Chondrocyte (in vitro differentiated cells): ENCODE data around the gene DUSP28. TPM values are rescaled to one million over a fixed set of nuclear protein-coding genes. Genes with fewer than 3 reads are reported as not detected.

Source experiments
- DNase-seq: peaks from one replicate; pipeline ENCODE4 v3.0.0; 2021; ENCODE audit warnings: mixed read lengths, low spot score
- H3K27ac Mint-ChIP-seq: one replicate; pipeline ENCODE4 v1.8.0; 2021; ENCODE audit warnings: mild to moderate bottlenecking, moderate library complexity, mixed read lengths; ENCODE audit not compliant: unreplicated experiment
- H3K27me3 Mint-ChIP-seq: 2 replicates; pipeline ENCODE4 v1.8.0; 2021; ENCODE audit warnings: low read depth, mixed read lengths
- H3K36me3 Mint-ChIP-seq: 2 replicates; pipeline ENCODE4 v1.8.0; 2021; ENCODE audit warnings: low read depth, mixed read lengths
- H3K4me1 Mint-ChIP-seq: 2 replicates; pipeline ENCODE4 v1.8.0; 2021; ENCODE audit warnings: low read depth, mild to moderate bottlenecking, mixed read lengths
- H3K4me3 Mint-ChIP-seq: one replicate; pipeline ENCODE4 v1.8.0; 2021; ENCODE audit warnings: mild to moderate bottlenecking, moderate library complexity, mixed read lengths; ENCODE audit not compliant: unreplicated experiment
- H3K9me3 Mint-ChIP-seq: 2 replicates; pipeline ENCODE4 v1.8.0; 2021; ENCODE audit warnings: low read depth, mixed read lengths
- total RNA-seq: library from RNA; stranded (reverse); gene quantifications from 3 replicates; pipeline ENCODE4 v1.2.1, GENCODE V29; 2021
- TF ChIP-seq, protein P1 (sequence below): fragments of 200-600 bp; sonication (generic); IDR thresholded peaks from 2 replicates; pipeline ENCODE4 v1.5.0; 2021; ENCODE audit warnings: antibody characterized with exemption, mild to moderate bottlenecking, moderate library complexity

DUSP28 gene
- total RNA-seq, 1 donor from 2014 or later: 3.7 TPM

DNA sequence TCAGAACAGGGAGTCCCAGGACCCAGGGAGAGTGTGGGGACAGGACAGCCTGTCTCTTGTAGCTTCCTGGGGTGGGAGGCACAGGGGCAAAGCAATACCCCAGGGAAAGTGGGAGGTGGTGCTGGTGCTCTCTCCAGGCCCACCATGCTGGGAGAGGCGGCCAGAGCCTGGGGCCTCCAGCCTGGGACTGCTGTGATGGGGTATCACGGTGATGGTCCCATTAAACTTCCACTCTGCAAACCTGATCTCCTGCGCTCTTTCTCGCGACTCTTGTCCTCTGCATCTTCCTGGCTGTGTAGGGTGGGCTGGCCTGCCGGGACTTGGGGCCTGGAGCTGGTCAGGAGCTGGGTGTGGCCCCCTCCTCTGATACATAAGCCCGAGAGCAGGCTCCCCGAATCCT lies 18.3 kb downstream of the DUSP28 start:
- no peaks in the 10 kb centered on the region for H3K27me3 Mint-ChIP-seq
- H3K36me3 Mint-ChIP-seq: peaks cover 5% of the 10 kb centered on the region
- H3K4me3 Mint-ChIP-seq: no peak overlapping the region
- H3K9me3 Mint-ChIP-seq: no peaks in the 10 kb centered on the region
- DNase-seq: no peak
- no peak overlapping the region for H3K27ac Mint-ChIP-seq
- TF ChIP-seq, protein P1, sequence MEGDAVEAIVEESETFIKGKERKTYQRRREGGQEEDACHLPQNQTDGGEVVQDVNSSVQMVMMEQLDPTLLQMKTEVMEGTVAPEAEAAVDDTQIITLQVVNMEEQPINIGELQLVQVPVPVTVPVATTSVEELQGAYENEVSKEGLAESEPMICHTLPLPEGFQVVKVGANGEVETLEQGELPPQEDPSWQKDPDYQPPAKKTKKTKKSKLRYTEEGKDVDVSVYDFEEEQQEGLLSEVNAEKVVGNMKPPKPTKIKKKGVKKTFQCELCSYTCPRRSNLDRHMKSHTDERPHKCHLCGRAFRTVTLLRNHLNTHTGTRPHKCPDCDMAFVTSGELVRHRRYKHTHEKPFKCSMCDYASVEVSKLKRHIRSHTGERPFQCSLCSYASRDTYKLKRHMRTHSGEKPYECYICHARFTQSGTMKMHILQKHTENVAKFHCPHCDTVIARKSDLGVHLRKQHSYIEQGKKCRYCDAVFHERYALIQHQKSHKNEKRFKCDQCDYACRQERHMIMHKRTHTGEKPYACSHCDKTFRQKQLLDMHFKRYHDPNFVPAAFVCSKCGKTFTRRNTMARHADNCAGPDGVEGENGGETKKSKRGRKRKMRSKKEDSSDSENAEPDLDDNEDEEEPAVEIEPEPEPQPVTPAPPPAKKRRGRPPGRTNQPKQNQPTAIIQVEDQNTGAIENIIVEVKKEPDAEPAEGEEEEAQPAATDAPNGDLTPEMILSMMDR: no peak
- H3K4me1 Mint-ChIP-seq: peaks cover 24% of the 10 kb centered on the region

DNA sequence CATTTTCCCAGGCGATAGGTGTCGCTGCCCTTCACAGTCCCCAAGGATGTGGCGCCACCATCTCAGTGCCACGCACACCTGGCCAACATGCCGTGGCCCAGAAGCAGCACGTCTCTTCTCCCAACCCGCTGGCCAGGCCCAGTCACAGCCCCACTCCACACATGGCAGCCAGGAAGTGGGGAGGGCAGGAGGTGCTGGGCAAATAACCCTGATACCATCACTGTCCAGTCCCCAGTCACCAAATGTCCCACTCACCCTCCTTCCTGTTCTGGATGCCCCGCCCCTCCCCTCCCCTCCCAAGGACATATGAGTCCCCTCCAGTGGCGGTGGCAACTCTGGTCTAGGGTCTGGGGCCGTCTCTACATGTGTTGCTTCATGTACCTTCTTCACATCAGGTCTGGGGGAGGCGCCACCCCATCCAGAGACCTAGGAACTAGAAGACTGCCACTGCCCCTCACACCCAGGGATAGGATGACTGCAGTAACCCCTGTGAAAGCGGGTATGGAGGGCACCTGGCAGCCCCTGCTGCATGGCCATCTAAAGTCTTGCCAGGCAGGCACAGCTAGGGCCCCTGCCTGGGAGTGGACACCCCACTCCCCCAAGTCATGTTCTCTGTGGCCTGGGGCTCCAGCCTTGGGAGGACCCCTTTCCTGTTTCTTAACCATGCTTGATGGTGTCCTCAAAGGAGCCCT lies 19.1 kb downstream of the DUSP28 start:
- Mint-ChIP-seq H3K27ac (peak overlapping the region; percentile 95), H3K4me1 (peaks cover 28% of the 10 kb centered on the region), H3K4me3 (no peak overlapping the region), H3K9me3 (no peaks in the 10 kb centered on the region), H3K36me3 (peaks cover 5% of the 10 kb centered on the region), H3K27me3 (no peaks in the 10 kb centered on the region)
- DNase-seq: no peak
- TF ChIP-seq, protein P1: no peak

DNA sequence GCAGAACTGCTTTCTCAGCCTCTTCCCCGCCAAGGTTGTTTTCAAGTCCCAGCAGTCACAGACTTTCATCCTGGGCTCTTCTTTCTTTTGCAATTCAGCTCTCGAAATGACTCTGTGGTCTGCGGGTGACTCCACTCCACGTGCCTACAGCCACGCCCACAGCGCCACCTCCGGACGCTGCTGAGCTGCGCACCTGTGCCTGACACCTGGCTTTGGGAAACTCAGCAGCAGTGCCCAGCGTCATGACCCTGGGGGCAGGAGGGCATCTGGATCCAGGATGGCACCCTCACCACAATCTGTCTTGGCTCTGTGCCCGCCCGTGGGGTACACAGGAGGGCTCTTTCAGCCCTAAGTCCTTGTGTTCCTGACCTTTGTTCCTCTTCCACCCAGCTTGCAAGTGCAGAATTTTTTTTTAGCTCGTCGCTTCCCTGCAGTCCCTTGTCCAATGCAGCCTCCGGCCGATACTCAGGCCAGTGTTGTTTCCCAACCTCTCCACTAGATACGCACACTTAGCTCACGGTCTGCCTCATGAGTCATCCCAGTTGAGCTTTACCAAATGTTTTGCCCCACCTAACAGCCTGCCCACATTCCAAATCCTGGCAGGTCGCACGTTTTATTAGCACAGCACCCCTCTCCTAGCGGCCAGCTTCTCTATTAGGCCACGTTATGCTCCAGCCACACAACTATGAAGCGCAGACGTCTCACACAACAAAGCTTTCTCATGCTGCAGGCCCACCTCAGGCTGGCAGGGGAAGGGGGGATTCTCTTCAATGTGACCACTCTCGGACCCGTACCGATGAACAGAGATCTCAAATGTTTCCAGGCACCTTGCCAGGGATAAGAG lies 19.8 kb downstream of the DUSP28 start:
- H3K4me1 Mint-ChIP-seq: peaks cover 35% of the 10 kb centered on the region
- no peaks in the 10 kb centered on the region for H3K9me3 Mint-ChIP-seq
- no peak overlapping the region for H3K4me3 Mint-ChIP-seq
- H3K36me3 Mint-ChIP-seq: peaks cover 5% of the 10 kb centered on the region
- H3K27ac Mint-ChIP-seq: peak overlapping the region; percentile 95
- TF ChIP-seq, protein P1: peak; percentile 24
- H3K27me3 Mint-ChIP-seq: no peaks in the 10 kb centered on the region
- no peak for DNase-seq

DNA sequence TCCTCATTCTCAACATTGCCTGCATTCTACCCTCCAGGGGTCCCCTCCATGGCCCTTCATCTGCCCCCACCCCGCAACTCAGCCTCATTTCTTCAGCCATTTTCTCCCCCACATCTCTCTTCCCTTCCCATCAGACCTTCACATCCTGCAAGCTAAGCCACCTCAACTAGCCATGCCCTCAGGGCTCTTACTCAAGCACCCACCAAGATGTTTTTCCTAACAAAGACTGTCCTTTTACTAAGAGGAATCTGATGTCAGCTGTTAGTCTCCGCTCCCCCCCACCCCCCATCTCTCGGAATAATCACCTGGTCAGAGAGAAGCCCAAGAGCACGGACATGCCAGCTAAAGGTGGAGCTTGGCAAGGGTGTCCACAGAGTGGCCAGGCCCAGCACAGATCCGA lies 21.7 kb downstream of the DUSP28 start:
- no peak overlapping the region for H3K4me3 Mint-ChIP-seq
- DNase-seq: no peak
- peaks cover 4% of the 10 kb centered on the region for H3K36me3 Mint-ChIP-seq
- TF ChIP-seq, protein P1: no peak
- peaks cover 45% of the 10 kb centered on the region for H3K4me1 Mint-ChIP-seq
- H3K9me3 Mint-ChIP-seq: no peaks in the 10 kb centered on the region
- H3K27ac Mint-ChIP-seq: no peak overlapping the region
- no peaks in the 10 kb centered on the region for H3K27me3 Mint-ChIP-seq

DNA sequence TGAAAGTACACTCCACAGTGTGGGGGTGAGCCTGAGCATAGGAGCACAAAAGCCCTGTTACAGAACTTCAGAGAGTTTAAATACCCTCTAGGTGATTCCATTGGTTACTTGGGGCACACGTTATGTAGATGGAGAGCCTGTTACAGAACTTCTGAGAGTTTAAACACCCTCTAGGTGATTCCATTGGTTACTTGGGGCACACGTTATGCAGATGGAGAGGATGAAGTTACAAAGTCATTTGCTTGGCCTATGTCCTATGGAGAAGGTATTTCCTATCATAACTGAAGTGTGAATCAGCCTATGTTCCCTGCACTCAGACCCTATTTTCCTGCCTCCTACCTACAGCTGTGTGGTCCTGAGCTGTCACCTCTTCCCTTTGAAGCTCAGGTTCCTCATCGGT lies 22.6 kb downstream of the DUSP28 start:
- Mint-ChIP-seq H3K4me1 (peaks cover 52% of the 10 kb centered on the region), H3K9me3 (no peaks in the 10 kb centered on the region), H3K27ac (no peak overlapping the region), H3K4me3 (no peak overlapping the region), H3K27me3 (no peaks in the 10 kb centered on the region), H3K36me3 (peaks cover 3% of the 10 kb centered on the region)
- no peak for DNase-seq
- TF ChIP-seq, protein P1: no peak
